C4-2B (cell line): ENCODE measurements around the gene ATP6V1B1.

ENCODE experiments used
- CTCF ChIP-seq: fragments of 450-650 bp; conservative IDR thresholded peaks from 2 replicates; pipeline ENCODE4 v1.5.1; 2017; ENCODE audit warnings: mild to moderate bottlenecking
- ZFX ChIP-seq: fragments of 450-650 bp; IDR thresholded peaks from 2 replicates; pipeline ENCODE4 v1.6.1; 2017

- peak; percentile 73 for TF ChIP-seq CTCF
- no peak for TF ChIP-seq ZFX
These were observed 11.2 kb downstream of the ATP6V1B1 start for GRCh38 chr2:70946832-70947442.
